ENCODE data around the gene CTDNEP1.
A peak's percentile ranks its signal among the peaks of the same experiment; 100 is the strongest.

Gene CTDNEP1

DNA sequence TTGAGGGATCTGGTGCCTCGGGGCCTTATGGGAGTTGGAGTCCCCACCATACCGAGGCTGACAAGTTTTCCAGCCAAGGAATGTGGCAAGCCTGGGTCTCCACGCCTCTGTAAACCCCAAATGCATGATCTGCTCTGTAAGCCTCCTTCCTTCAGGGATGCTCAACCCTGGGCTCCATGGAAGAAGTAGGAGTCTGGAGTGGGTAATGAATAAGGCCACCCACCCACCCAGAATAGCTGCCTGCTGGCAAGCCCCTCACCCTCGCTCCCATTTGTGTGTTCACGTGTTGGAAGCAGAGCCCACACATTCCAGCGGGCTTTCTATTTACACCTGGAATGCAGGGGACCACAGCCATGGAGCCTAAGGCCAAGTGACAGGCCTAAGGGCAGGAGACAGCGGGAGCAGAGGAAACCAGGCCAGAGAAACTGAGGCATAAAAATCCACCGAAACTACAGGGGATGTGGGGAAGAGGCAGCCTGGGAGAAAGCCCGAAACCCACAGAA lies 36.3 kb downstream of the CTDNEP1 start:
- no peak for DNase-seq (ENCODE audit: low spot score)

DNA sequence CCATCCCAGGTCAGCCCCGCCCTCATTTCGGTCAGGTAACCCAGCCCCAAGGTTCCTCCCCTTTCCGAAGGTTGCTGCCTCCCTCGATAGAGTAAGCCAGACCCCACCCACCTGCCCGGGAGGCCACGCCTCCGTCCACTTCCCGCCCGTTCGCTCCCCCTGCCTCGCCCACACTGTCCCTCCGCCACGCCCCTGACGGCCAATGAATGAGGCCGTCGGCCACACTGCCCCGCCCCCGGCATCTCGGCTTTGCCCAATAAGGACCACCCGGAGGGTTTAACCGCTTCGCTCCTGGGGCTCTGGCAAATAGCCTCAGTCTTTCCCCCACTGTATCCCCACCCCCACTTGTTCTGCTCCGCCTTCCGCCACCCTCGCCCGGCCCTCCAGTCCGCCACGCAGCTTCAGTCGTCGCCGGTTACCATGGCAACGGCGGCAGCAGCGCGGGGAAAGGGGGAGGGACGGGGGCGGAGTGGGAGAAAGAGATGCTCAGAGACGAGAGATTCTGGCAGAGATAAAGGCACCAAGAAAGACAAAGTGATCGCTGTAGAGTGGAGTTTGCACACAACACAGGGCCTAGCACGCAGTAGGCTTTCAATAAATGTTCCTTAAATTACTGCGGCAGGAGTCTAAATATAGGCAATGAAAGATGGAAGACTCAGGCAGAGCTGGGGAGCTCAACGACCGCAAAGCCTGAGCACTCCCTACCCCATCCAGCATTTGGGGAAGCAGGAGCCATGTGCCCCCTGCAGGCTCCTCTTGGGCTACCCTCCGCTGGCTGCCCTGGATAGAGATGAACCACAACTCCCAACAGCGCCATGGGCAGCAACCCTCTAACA lies 37.0 kb downstream of the CTDNEP1 start:
- peak; percentile 96 for DNase-seq (ENCODE audit: low spot score)

DNA sequence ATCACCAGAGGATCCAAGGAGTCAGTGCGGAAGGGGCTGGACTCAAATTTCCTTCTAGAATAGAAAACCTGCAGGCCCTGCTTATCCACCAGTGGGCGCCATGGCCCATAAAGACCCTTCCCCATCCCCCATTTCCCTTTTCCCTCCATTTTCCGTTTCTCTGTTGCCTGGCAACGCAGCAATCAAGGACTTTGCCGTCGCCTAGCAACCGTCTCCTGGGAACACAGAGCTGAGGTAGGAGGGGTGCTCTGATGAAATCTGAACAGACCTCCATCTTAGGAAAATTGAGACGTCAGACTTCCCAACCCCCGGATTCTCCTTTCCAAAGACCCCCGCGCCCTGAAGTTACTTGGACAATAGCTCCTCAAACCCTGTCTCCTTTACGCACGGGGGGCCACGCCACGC lies 37.6 kb downstream of the CTDNEP1 start:
- peak; percentile 81 for DNase-seq (ENCODE audit: low spot score)

GRCh38 chr17:7211491-7212273 lies 39.9 kb downstream of the CTDNEP1 start:
- DNase-seq (ENCODE audit: low spot score) = no peak

- no peak for DNase-seq (ENCODE audit: low spot score)
Measured at GRCh38 chr17:7208754-7209460, 42.6 kb downstream of the CTDNEP1 start.

GRCh38 chr17:7208027-7208571 lies 43.4 kb downstream of the CTDNEP1 start:
- DNase-seq (ENCODE audit: low spot score) = no peak

GRCh38 chr17:7207120-7208001 lies 44.2 kb downstream of the CTDNEP1 start:
- DNase-seq (ENCODE audit: low spot score) = no peak

GRCh38 chr17:7205561-7205960 lies 46.0 kb downstream of the CTDNEP1 start:
- DNase-seq (ENCODE audit: low spot score) = no peak

DNA sequence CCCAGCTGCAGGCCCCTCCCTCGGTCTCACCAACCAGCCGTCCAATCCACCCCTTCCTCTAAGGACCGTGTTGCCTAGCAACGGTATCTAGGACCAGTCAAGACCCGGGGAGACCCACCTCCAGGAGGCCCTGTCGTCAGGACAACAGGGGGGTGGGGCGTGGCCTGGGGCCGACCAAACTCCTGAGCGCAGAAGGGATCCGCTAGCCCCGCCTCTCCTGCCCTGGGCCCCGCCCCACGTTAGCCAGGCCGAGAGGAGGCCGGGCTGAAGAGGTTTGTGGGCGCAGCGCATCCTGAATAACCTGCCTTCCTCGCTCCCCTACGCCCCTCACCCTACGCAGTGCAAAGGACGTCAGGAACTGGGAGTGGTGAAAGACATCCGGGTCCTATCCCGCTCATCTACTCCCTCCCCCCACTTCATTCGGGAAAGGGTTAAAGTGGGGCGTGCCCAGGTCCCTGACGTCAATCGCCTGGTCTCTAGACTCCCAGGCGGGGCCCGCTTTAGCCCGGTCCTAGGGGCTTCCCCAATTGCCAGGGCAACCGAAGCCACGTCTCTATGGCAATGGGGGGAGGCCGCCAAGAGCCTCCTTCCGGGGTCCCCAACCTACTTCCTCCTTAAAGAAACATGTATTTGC lies 46.6 kb downstream of the CTDNEP1 start:
- DNase-seq (ENCODE audit: low spot score) = peak; percentile 93

DNA sequence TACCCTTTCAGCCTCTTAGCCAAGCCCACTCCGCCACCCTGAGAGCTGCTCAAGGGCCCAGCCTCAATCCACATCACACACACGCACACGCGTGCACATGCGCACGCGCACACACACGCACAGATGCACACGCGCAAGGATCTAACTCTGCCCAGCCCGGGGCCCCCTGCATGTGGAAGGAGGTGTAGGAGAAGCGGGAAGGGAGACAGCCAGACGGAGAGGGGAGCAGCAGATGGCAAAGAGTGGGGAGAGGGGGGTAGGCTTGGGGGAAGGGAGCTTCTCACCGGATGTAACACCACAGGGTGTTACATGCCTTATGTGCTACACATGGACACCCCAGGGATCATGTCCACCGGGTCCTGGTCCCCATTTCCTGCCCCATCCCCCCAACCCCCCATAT lies 47.2 kb downstream of the CTDNEP1 start:
- DNase-seq (ENCODE audit: low spot score) = no peak

DNA sequence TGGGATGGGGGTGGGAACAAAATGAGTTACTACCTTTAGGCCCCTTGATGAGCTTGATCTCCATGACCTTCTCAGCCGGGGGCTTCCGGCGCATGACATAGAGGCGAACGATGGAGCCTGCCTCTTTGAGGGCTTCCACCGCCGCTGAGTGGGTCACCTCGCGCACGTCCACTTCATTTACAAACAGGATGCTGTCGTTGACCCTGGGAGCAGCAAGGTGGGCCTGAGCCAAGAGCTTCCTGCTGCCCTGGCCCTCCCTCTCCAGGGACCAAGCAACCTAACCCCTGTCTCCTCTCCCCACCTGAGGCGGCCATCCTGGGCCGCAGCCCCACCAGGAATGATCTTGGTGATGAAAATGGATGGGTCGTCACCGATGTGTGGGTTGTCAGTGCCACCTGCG lies 48.1 kb downstream of the CTDNEP1 start:
- no peak for DNase-seq (ENCODE audit: low spot score)

- no peak for DNase-seq (ENCODE audit: low spot score)
Measured at GRCh38 chr17:7196651-7197401, 54.7 kb downstream of the CTDNEP1 start.

- no peak for DNase-seq (ENCODE audit: low spot score)
Measured at GRCh38 chr17:7195971-7196370, 55.6 kb downstream of the CTDNEP1 start.
